Mesenteric fat pad (tissue), 1 donor: ENCODE results near the gene TNNT2. TPM values are rescaled to one million over a fixed set of nuclear protein-coding genes. Genes with fewer than 3 reads are reported as not detected.

Experiments used
- DNase-seq: peaks from one replicate; pipeline ENCODE4 v3.0.0-alpha.2; 2020; ENCODE audit warnings: low spot score
- total RNA-seq: library from RNA; stranded (reverse); fragmentation: NEBNext Ultra II Directional; extraction: Animal tissue kit (Norgen Biotek cat#: 25700); gene quantifications from one replicate; pipeline ENCODE4 v1.2.1, GENCODE V29; 2021
- donor health status: DM: yes; HTN: yes; CAD: no.

The TNNT2 gene
- total RNA-seq, 1 donor from 2014 or later = not detected

DNA sequence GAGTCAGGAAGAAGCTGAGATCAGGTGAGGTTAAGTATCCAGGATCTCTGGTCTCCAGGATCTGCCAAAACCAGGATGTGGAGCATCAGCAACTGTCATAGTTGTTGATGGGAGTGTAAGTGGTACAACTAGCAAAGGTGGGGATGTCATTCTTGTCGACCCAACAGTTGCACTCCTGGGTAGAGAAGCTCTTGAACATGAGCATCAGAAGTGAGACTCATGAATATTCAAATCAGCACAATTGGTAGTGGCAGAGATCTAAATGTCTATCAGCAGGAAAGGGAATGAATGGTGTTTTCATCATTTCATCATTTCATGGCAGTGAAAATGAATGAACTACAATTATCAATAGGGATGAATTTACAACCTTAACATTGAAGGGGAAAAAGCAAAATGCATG is 25.9 kb upstream of the TNNT2 start:
- DNase-seq = no peak

GRCh38 chr1:201401700-201402099 is 24.2 kb upstream of the TNNT2 start:
- DNase-seq = no peak

GRCh38 chr1:201400852-201401230 is 23.4 kb upstream of the TNNT2 start:
- DNase-seq = no peak

DNA sequence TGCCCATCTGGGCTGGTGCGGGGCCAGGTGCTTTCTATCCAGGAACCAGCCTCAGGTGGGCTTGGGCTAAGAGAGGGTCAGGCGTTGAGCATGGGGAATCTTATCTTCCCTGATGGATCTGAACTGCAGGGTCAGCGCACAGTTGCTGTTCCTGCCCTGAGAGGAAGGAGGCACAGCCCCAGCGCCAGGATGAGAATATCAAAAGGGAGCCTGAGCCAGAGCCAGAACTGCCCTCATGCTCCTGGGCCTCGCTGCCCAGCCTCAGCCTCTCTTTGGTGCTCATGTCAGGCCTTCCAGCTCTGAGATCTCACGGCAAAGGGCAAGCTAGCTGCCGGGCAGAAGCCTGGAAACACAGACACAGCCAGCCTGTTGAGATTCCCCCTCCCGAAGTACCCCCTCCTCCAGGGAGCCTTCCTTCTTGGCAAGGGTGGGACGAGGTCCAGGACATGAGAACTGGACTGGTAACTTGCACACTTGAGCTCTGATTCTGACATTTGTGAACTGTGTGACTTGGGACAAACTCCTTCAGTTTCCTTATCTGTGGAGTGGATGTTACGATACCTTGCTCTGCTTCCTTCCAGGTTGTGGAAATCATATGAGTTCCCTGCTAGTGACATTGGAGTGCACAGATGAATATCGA is 22.9 kb upstream of the TNNT2 start:
- no peak for DNase-seq

GRCh38 chr1:201399352-201400126 is 22.1 kb upstream of the TNNT2 start:
- DNase-seq = no peak

DNA sequence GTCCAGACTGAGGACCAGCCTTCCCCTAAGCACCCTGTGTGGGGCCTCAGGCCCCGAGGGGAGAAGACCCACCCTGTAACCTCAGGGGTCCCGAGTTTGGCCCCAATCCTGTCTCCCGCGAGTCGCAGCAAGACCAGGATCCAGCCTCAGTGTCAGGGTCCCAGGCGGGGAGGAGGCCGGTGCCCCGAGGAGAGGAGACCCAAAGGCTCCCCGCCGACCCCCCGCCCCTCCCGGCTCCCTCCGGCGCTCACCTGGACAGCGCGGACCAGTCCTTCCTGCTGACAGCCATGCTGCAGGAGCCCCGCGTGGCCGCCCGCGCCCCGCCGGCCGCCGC is 21.5 kb upstream of the TNNT2 start, which contains the start of gene LAD1:
Gene LAD1, minus strand, starts transcription at position 307 of the 334 bp plus-strand sequence. Its CDS starts 18 bp downstream, at position 289.
- no peak for DNase-seq

DNA sequence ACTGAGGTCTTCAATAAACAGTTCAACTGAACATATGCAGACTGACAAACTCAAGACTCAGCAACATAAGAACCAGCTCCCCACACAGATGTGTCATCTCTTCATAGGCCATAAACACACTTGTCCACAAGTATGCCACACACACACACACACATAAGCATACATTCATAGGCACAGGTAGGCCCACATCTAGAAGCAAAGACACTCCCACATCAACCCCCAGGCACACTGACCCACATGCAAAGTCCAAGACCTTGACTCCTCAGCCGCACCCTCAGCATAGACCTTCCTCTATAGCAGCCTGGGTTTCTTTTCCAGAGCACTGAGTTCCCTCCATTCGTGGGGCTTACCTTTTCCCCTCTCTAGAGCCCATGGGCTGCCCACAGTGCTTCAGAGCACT is 20.2 kb upstream of the TNNT2 start:
- DNase-seq = no peak

GRCh38 chr1:201396861-201397464 is 19.5 kb upstream of the TNNT2 start:
- DNase-seq = no peak

DNA sequence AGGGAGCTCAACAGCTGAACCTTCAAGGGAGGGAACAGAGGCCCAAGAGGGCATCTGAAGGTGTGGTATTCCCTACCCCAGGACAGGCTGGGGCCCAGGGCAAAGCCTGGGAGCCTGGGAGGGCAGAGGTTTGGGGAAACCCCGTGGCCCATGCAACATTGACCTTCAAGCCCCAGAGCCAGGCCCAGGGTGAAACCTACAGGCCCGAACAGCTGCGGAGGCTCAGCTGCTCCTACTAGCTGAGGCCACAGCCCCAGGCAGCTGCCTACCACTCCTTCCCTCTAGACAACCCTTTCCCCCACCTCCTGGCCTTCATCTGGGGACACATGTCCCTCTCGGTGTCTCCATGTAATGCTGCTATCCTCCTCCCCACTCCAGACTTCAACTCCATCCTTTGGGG is 18.5 kb upstream of the TNNT2 start:
- no peak for DNase-seq

DNA sequence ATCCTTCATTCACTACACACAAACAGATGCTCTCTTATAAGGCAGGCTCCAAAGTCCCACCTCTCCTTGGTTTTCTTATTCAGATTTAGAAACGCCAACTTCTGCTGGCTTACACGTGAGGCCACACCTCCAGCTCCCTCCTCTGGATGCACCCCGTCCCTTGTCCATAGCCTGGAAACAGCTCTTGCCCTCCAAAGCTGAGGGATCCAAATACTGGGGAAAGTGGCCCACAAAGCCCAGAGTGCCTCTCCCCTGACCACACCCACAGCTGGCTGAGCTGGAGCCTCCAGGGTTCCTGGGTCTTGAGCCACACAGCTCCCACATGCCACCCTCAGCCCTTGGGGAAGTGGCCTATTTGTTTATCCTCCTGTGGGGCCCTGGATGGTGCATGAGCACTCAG is 17.1 kb upstream of the TNNT2 start:
- DNase-seq = no peak

- no peak for DNase-seq
These were observed 15.6 kb upstream of the TNNT2 start for GRCh38 chr1:201393076-201393475.

- DNase-seq = no peak
These were observed 14.4 kb upstream of the TNNT2 start for GRCh38 chr1:201391651-201392511.

DNA sequence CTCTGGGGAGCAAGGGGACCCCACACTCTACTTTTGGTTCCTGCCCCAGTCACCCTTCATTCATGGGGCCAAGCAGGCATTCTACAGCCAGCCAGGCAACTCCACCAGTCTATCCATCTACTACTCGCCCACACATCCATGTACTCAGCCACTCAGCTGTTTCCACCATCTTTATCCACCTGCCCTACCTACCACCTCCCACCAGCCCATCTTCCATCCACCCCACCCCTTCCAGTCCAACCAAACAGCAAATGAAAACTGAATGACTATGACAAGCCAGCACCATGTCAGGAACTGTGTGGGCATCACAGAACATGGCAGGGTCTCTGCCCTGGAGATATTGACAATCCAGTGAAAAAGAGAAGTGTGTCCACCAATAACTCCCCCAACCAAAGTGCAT is 13.7 kb upstream of the TNNT2 start:
- no peak for DNase-seq

- DNase-seq = no peak
These were observed 11.6 kb upstream of the TNNT2 start for GRCh38 chr1:201389051-201389450.

DNA sequence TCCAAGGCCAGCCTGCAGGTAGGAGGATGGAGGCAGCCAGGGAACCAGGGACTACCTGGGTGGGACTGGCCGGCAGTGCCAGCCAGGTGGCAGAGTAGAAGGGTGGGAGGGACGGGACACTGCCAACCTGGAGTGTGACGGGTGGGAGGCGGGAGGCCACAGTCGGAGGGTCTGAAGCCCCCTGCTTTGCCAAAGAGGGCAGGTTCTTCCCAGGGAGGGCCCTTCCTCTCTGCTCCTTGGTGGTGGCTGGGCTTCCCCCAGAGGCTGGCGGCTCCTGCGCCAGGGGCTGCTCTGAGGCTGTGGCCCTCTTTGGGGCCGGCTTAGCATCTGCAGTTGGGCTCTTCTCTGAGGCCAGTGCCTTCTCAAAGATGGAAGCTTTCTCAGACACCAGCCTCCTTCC is 8.7 kb upstream of the TNNT2 start:
- no peak for DNase-seq

GRCh38 chr1:201385299-201385891 is 7.9 kb upstream of the TNNT2 start:
- no peak for DNase-seq

DNA sequence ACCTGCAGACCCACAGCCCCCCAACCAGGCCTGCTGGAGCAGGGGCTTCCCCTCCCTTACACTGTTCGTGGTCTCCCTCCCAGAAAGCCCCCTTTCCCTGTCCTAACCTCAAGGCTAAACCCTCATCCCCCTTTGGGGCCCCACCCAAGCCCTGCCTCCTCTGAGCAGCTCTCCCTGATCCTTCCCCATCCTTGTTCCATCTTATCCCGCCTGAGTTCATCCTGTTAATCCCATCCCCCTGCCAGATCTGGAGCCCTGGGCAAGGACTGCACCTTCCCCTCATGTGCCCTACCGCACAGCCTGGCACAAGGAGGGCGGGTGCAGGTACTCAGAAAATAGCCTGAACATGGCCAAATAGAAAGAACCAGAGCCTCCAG is 6.9 kb upstream of the TNNT2 start:
- no peak for DNase-seq

DNA sequence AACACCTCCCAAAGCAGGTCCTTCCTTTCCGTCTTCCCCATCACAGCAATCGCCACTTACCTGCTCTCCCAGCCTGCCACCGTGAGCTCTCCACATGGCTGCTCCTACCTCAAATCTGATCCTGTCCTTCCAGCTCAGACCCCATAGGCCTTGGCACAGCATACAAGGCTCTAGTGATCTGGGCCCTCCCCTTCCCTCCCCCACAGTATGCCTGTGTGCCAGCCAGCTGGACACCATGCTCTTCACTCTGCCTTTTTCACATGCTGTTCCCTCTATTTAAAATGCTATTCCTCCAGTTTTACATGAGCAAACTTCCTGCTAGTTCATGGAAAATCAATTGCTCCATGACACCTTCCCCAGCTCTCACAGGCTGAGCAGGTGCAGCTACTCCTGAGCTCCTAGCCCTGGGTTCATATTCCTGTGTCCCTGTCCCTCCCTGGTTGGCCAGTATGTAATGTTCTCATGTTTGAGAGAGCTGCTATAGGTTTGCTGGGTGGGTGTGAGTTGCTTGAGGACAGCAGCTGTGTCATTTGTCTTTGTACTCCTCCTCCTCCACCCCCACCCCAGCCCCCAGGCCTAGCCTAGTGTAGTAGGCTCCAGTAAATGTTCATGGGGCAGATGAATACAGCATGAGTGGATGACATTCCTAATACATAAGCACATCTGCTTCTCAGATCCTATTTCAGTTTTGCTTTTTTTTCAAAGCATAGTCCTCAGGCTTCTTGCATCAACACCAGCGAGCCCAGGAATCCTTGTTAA is 6.3 kb upstream of the TNNT2 start:
- no peak for DNase-seq

GRCh38 chr1:201381130-201381529 is 3.6 kb upstream of the TNNT2 start:
- DNase-seq = no peak

- no peak for DNase-seq
These were observed 2.3 kb upstream of the TNNT2 start for GRCh38 chr1:201379733-201380242.
